Nephron (organoid): ENCODE results near the gene CCKAR.

ENCODE experiments used
- H3K27ac Mint-ChIP-seq, 3 experiments: 2 replicates each; pipeline ENCODE4 v1.8.0; 2020; ENCODE audit warnings: mixed read lengths in 3 of 3, mild to moderate bottlenecking in 2 of 3, moderate library complexity in 1 of 3
- H3K27me3 Mint-ChIP-seq: 2 replicates; pipeline ENCODE4 v1.8.0; 2021; ENCODE audit warnings: low read depth, mild to moderate bottlenecking, moderate library complexity, mixed read lengths
- H3K36me3 Mint-ChIP-seq: 2 replicates; pipeline ENCODE4 v1.8.0; 2020; ENCODE audit warnings: low read depth, mixed read lengths
- H3K4me1 Mint-ChIP-seq: 2 replicates; pipeline ENCODE4 v1.8.0; 2020; ENCODE audit warnings: mixed read lengths
- H3K4me3 Mint-ChIP-seq, 3 experiments: 2 replicates each; pipeline ENCODE4 v1.8.0; 2020; ENCODE audit warnings: mild to moderate bottlenecking in 3 of 3, mixed read lengths in 3 of 3, moderate library complexity in 2 of 3
- H3K9me3 Mint-ChIP-seq: 2 replicates; pipeline ENCODE4 v1.8.0; 2020; ENCODE audit warnings: mixed read lengths
- CTCF ChIP-seq, 3 experiments: fragments of 200-600 bp; sonication (generic); IDR thresholded peaks; one replicate each; pipeline ENCODE4 v1.5.0; 2021; ENCODE audit warnings: antibody characterized with exemption in 3 of 3; ENCODE audit not compliant: unreplicated experiment in 3 of 3

CCKAR gene

DNA sequence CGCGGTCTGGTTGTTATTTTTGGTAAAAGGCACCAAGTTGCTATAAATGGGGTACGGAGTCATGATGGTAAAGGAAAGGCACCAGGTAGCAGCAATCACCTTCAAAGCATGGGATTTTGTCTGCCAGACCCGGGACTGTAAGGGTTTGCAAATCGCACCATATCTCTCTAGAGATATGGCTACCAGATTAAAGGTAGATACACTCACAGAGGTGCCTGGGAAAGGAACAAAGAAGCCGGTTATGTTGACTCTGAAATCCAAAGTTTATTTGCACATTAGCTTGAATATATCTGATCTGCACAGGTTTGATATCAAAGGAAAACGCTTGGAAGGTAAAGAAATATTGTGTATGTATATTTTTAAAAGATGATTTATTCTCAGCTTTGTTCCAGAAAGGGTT, 4.6 kb downstream of the CCKAR start:
- Mint-ChIP-seq H3K36me3 (no peaks in the 10 kb centered on the region), H3K27me3 (peaks cover 23% of the 10 kb centered on the region), H3K4me1 (peaks cover 38% of the 10 kb centered on the region), H3K4me3 (no peak overlapping the region), H3K9me3 (no peaks in the 10 kb centered on the region), H3K27ac (no peak overlapping the region)
- no peak for TF ChIP-seq CTCF (IDR thresholded peaks at IDR 0.05; ENCODE audit: unreplicated experiment in 3 of 3)

DNA sequence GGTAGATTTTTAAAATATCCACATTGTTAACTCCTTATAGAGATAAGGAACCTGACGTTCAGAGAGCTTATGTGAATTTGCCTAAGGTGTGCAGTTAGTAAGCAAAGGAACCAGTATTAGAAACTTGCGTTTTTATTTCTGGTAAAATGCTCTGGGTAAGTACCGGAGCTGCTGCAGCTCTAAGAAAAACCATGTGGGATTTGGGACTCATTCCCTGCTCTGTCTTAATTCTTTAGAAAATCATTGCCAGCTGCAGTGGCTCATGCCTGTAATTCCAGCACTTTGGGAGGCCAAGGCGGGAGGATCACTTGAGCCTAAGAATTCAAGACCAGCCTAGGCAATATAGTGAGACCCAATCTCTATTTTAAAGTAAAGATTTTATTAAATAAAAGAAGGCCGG, 5.8 kb downstream of the CCKAR start:
- H3K9me3 Mint-ChIP-seq = no peaks in the 10 kb centered on the region
- H3K27ac Mint-ChIP-seq = peak overlapping the region in 1 of 3 experiments; percentile 44
- peaks cover 32% of the 10 kb centered on the region for H3K4me1 Mint-ChIP-seq
- peaks cover 18% of the 10 kb centered on the region for H3K27me3 Mint-ChIP-seq
- H3K36me3 Mint-ChIP-seq = no peaks in the 10 kb centered on the region
- no peak for TF ChIP-seq CTCF (IDR thresholded peaks at IDR 0.05; ENCODE audit: unreplicated experiment in 3 of 3)
- H3K4me3 Mint-ChIP-seq = no peak overlapping the region

GRCh38 chr4:26484032-26484515, 6.2 kb downstream of the CCKAR start:
- Mint-ChIP-seq H3K27ac (peak overlapping the region in 1 of 3 experiments; percentile 44), H3K9me3 (no peaks in the 10 kb centered on the region), H3K4me3 (no peak overlapping the region), H3K4me1 (peaks cover 33% of the 10 kb centered on the region), H3K27me3 (peaks cover 18% of the 10 kb centered on the region), H3K36me3 (no peaks in the 10 kb centered on the region)
- no peak for TF ChIP-seq CTCF (IDR thresholded peaks at IDR 0.05; ENCODE audit: unreplicated experiment in 3 of 3)

- H3K4me3 Mint-ChIP-seq = no peak overlapping the region
- no peaks in the 10 kb centered on the region for H3K9me3 Mint-ChIP-seq
- no peak for TF ChIP-seq CTCF (IDR thresholded peaks at IDR 0.05; ENCODE audit: unreplicated experiment in 3 of 3)
- no peaks in the 10 kb centered on the region for H3K36me3 Mint-ChIP-seq
- H3K4me1 Mint-ChIP-seq = peaks cover 39% of the 10 kb centered on the region
- H3K27me3 Mint-ChIP-seq = peaks cover 18% of the 10 kb centered on the region
- H3K27ac Mint-ChIP-seq = peak overlapping the region; percentile 0 to 63 (median 44)
Measured at GRCh38 chr4:26482508-26483462, 7.5 kb downstream of the CCKAR start.

DNA sequence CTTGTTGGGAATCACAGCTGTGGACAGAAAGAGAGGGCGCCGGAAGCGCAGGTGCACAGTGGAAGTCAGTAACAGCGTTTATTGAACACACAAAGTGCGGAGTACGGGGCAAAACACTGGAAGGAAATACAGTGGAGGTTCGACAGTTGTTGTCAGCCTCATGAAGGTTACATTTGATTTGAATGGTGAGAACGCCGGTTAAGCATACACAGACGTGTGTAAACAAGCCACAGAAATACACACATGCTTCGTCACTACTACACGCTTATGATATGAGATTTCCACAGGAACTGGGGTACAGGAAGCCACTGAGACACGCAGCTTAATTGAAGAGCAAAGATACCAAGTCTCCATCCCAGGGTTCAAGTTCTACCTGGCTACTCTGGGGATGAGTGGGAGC, 12.0 kb downstream of the CCKAR start:
- peak overlapping the region in 2 of 3 experiments; percentile 23 to 45 for H3K27ac Mint-ChIP-seq
- H3K36me3 Mint-ChIP-seq = no peaks in the 10 kb centered on the region
- peaks cover 28% of the 10 kb centered on the region for H3K4me1 Mint-ChIP-seq
- no peaks in the 10 kb centered on the region for H3K9me3 Mint-ChIP-seq
- no peak for TF ChIP-seq CTCF (IDR thresholded peaks at IDR 0.05; ENCODE audit: unreplicated experiment in 3 of 3)
- peaks cover 15% of the 10 kb centered on the region for H3K27me3 Mint-ChIP-seq
- H3K4me3 Mint-ChIP-seq = no peak overlapping the region
